Activated naive CD8-positive, alpha-beta T cell treated with anti-CD3 and anti-CD28 coated beads, Interleukin-2, amount 10 ng/mL, durations not matched to agents 7 days and 5 days (primary cell): Measurements from ENCODE around the gene EMID1. TPM values are rescaled to one million over a fixed set of nuclear protein-coding genes. Genes with fewer than 3 reads are reported as not detected.

ENCODE experiments used
- ATAC-seq: fragments of 150-1000 bp; cut with Tn5 transposase; one replicate; pipeline ENCODE4 v1.10.0; 2021; ENCODE audit warnings: low read depth, moderate library complexity
- POLR2A ChIA-PET: fragments of 350-600 bp; sonication (Branson Sonifier 250); formaldehyde crosslinking; loops from one replicate; lab custom pipeline; 2021; ENCODE audit warnings: antibody characterized with exemption; lab: Charles Lee
- DNase-seq: peaks from one replicate; pipeline ENCODE4 v3.0.0; 2021
- H3K27ac Mint-ChIP-seq: one replicate; pipeline ENCODE4 v1.8.0; 2022; ENCODE audit warnings: mild to moderate bottlenecking, mixed read lengths
- H3K27me3 Mint-ChIP-seq: one replicate; pipeline ENCODE4 v1.8.0; 2022; ENCODE audit warnings: mild to moderate bottlenecking, moderate library complexity, mixed read lengths
- H3K36me3 Mint-ChIP-seq: one replicate; pipeline ENCODE4 v1.8.0; 2021; ENCODE audit warnings: mild to moderate bottlenecking, mixed read lengths
- H3K4me1 Mint-ChIP-seq: one replicate; pipeline ENCODE4 v1.8.0; 2021; ENCODE audit warnings: mixed read lengths
- H3K4me3 Mint-ChIP-seq: one replicate; pipeline ENCODE4 v1.8.0; 2022; ENCODE audit warnings: mild to moderate bottlenecking, moderate library complexity, mixed read lengths
- H3K9me3 Mint-ChIP-seq: one replicate; pipeline ENCODE4 v1.8.0; 2021; ENCODE audit warnings: mixed read lengths
- total RNA-seq, 2 experiments: library from RNA; stranded (reverse); gene quantifications; one replicate each; pipeline ENCODE4 v1.2.3, GENCODE V29; 2021

The EMID1 gene
- total RNA-seq, 2 experiments from 2014 or later = not detected

DNA sequence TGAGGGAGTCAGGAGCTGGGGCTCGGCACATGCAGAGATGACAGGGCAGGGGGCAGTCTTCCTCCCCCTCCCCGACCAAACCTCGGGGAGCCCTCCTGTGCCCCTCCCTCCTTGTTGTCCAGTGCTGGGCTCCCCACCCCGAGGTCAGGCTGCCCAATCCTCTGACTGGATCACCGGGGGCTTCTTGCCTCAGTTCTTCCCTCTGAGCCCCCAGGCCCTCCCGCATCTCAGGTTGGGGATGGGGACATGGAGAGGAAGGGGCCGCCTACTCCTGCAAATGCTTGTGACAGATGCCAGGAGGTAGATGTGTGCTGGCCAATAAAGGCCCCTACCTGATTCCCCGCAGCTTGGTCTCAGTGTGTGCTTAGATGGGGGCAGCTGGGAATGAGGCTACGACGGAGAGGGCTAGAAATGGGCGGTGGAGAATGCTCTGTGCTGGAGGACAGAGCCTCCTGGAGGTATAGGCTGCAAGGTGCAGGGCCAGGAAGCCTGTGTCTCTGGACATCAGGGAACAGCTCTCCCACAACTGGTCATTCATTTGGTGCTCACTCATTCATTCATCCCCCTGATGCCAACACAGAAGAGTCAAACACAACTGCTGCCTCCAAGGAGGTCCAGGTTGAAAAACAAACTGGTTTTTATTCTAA, 53.7 kb downstream of the EMID1 start:
- Mint-ChIP-seq H3K36me3 (no peaks in the 10 kb centered on the region), H3K27ac (no peak overlapping the region), H3K4me1 (peaks cover 8% of the 10 kb centered on the region), H3K4me3 (no peak overlapping the region), H3K9me3 (no peaks in the 10 kb centered on the region), H3K27me3 (no peaks in the 10 kb centered on the region)
- ATAC-seq (no peak), DNase-seq (no peak)
- POLR2A ChIA-PET = no interaction called here

DNA sequence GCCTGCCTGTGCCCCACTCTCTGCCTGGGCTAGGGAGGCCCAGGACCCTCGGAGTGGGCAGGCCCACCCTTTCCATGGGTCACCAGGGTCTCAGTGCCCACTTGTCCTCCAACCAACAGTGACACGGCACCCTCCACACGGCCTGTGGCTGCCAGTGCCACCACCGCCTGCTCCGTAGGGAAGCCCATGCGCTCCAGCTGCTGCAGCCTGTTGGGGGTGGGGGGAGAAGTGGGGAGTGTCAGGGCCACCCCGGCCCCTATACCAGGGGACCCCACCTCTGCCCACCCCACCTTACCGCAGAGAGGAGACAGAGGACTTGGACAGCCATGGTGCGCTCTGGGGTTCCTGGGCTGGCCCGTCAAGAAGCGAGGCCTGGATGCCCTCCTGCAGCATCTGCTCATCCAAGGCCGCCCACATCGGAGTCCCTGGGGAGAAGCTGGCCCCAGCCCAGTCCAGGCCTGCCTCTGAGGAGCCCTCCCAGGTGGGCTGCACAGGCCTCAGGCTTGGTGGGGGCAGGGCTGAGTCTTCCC, 54.4 kb downstream of the EMID1 start:
- Mint-ChIP-seq H3K27ac (no peak overlapping the region), H3K27me3 (no peaks in the 10 kb centered on the region), H3K4me3 (no peak overlapping the region), H3K36me3 (no peaks in the 10 kb centered on the region), H3K4me1 (peaks cover 4% of the 10 kb centered on the region), H3K9me3 (no peaks in the 10 kb centered on the region)
- no peak for DNase-seq
- POLR2A ChIA-PET = no interaction called here
- no peak for ATAC-seq

DNA sequence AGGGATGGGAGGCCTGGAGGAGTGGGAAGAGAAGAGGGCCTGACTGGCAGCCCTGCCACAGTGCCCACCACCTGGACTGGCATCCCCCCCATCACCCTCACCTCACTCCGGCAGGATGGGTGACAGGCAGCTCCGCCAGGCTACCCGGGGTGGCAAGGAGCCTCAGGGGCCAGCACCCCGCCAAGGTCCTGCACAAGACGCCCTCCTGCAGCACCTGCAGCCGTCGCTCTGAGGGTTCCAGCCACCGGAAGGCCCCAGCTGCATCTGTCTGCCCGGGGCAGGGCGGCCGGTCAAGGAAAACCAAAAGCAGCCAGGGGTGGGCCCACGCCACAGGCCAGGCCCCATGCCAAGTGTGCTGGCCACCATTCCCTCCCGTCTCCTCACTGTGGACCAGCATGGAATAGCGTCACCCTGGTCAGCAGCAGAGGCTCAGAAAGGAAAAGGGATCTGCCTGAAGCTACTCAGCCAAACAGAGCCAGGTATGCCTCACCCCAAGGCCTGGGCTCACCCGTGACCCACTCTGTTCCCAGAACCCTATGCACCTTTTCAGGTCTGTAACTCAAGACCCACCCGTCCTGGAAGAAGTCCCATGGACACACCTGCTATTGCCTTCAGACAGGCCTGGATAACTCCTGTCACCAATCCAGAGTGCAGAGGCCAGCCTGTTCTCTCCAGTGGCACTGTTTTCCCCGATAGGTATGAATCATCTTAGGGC, 55.1 kb downstream of the EMID1 start:
- ATAC-seq (no peak), DNase-seq (no peak)
- POLR2A ChIA-PET = no interaction called here
- no peaks in the 10 kb centered on the region for H3K27me3 Mint-ChIP-seq
- no peaks in the 10 kb centered on the region for H3K9me3 Mint-ChIP-seq
- H3K4me3 Mint-ChIP-seq = no peak overlapping the region
- peaks cover 4% of the 10 kb centered on the region for H3K4me1 Mint-ChIP-seq
- no peak overlapping the region for H3K27ac Mint-ChIP-seq
- no peaks in the 10 kb centered on the region for H3K36me3 Mint-ChIP-seq

DNA sequence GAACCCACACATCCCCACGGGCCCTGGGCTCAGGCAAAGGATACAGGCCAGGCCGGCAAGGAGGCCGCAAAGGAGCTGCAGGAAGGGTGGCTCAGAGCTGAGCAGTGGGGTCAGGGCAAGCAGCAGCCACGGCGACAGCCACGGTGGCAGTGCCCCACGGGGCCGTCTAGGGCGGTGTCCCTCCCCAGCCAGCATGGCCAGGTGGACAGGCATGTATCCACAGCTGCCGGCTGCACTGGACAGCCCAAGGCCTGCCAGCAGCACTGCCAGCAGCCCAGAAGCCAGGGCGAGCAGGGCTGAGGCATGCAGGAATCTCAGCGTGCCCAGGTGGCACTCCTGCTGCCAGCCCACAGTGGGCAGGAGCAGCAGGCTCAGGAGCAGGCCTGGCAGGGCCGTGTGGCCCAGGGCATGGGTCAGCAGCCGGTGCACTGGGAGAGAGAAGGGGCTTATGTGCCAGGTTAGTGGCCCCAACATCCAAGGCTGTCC, 58.1 kb downstream of the EMID1 start:
- H3K4me3 Mint-ChIP-seq = no peak overlapping the region
- peaks cover 11% of the 10 kb centered on the region for H3K4me1 Mint-ChIP-seq
- no peaks in the 10 kb centered on the region for H3K9me3 Mint-ChIP-seq
- no peaks in the 10 kb centered on the region for H3K27me3 Mint-ChIP-seq
- H3K27ac Mint-ChIP-seq = no peak overlapping the region
- POLR2A ChIA-PET = no interaction called here
- peaks cover 5% of the 10 kb centered on the region for H3K36me3 Mint-ChIP-seq
- ATAC-seq = no peak
- DNase-seq = no peak

DNA sequence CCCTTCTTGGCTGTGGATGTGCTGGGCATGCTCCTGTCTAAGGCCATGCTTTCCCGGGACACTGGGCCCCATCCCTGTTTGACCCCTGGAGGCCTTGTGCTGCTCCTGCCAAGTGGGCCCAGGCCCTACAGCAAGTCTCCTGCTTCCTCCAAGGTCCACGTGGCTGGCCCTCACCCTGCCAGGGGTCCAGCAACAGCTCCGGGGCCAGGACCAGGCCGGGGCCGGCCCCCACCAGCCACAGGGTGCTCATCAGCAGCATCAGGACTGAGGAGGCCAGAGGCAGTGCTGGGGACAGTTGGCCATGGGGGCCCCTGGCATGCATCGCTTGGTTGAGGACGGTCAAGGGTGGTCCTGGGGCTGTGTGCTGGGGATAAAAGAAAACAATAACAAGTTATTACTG, 59.6 kb downstream of the EMID1 start:
- Mint-ChIP-seq H3K36me3 (peaks cover 16% of the 10 kb centered on the region), H3K4me1 (peaks cover 18% of the 10 kb centered on the region), H3K27me3 (no peaks in the 10 kb centered on the region), H3K4me3 (no peak overlapping the region), H3K9me3 (no peaks in the 10 kb centered on the region), H3K27ac (no peak overlapping the region)
- POLR2A ChIA-PET = interaction anchor here (0.5 kb wide), 1 partner anchor 516 kb away, joined by 4 read pairs; no protein-coding TSS in a partner anchor
- ATAC-seq (no peak), DNase-seq (no peak)

DNA sequence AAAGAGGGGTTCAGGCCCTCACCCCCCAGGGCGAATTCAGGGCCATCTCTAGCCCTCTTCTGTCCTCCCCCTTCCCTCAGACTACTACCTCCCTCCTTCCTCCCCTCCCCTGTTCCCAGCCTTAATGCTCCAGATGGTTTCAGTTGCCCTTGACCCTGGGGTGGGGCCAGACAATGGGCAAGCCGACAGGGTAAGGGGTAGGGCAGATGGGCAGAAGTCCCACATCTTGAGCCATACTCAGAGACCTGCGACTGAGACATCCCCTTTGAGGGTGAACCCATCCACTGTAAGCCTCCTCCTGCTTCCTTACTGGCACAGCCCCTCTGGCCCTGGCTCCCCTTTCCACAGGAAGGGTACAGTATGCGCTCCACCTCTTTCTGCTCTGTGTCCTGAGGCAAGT, 60.2 kb downstream of the EMID1 start:
- DNase-seq = no peak
- POLR2A ChIA-PET = no interaction called here
- peaks cover 25% of the 10 kb centered on the region for H3K4me1 Mint-ChIP-seq
- H3K27me3 Mint-ChIP-seq = no peaks in the 10 kb centered on the region
- ATAC-seq = no peak
- peak overlapping the region; percentile 86 for H3K4me3 Mint-ChIP-seq
- H3K36me3 Mint-ChIP-seq = peaks cover 22% of the 10 kb centered on the region
- no peak overlapping the region for H3K27ac Mint-ChIP-seq
- H3K9me3 Mint-ChIP-seq = no peaks in the 10 kb centered on the region

DNA sequence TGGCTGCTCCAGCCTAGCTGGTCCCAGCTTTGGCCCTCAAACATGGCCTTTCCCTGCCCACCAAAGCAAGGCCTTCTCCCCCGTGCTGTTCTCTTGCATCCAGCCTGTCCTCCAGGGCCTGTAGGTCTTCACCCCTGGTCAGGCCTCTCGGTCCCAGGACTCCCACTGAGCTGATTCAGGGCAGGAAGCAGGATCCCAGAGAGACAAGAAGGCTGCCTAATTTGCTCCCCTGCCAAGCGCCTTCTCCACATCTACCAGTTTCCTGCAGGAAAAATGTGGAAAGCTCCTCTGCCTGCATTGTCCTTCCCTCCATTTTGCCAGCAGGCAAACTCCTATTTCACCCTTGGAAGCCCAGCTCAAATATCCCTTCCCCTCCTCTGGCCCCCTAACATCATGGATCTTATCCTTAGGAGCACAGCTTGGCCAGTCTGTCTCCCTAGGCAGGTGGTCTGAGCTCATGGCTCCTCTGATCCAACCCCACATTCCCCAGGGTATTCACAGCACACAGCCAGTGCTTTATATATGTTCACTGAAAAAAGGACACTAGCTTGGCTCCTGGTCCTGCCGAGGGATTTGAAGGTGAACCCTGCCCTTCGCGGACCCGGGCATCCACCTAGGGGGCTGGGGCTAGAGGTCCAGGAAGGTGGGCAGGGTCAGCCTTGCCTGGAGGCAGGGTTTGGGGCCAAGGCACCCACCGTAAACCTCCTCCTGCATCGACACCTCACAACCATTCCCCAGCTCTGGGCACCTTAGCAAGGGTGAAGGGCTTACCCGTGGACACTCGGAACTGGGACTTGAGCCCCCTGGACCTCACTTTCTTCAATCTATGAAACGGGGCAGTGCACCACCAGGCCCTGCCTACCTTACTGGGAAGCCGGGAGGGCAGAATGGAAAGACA, 61.1 kb downstream of the EMID1 start:
- POLR2A ChIA-PET = interaction anchor here (0.6 to 2.6 kb wide), 5 partner anchors 9 to 275 kb away, joined by 3 to 11 read pairs (median 6); partner anchors contain the start of gene KREMEN1
- ATAC-seq (no peak), DNase-seq (no peak)

DNA sequence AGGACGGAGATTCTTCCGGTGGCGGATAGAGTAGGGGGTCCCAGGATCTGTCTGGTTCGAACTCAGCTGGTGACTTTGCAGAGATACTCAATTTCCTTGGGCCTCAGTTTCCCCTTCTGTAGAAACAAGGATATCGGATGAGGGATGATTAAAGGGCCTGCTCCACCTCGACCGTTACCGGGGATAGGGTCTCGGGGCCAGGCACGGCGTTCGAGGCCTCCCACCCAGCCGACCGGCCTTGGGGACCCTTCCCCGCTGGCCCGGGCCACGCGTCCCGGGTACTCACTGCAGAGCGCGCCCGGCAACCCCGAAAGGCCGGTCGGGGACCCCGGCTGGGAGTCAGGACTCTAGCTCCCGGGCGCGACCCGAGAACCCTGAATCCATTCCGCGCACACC, 61.8 kb downstream of the EMID1 start:
- no peak for ATAC-seq
- Mint-ChIP-seq H3K4me3 (peak overlapping the region; percentile 86), H3K27me3 (no peaks in the 10 kb centered on the region), H3K27ac (peak overlapping the region; percentile 95), H3K4me1 (peaks cover 35% of the 10 kb centered on the region), H3K9me3 (no peaks in the 10 kb centered on the region), H3K36me3 (peaks cover 29% of the 10 kb centered on the region)
- no peak for DNase-seq
- POLR2A ChIA-PET = interaction anchor here (0.6 to 2.6 kb wide), 6 partner anchors 11 to 286 kb away, joined by 3 to 11 read pairs (median 6); partner anchors contain the start of genes GAS2L1 and KREMEN1

More for the DNA sequence above, 61.1 kb downstream of the EMID1 start:
- H3K4me1 Mint-ChIP-seq = peaks cover 30% of the 10 kb centered on the region
- peaks cover 25% of the 10 kb centered on the region for H3K36me3 Mint-ChIP-seq
- H3K4me3 Mint-ChIP-seq = peak overlapping the region; percentile 86
- H3K27ac Mint-ChIP-seq = peak overlapping the region; percentile 95
- no peaks in the 10 kb centered on the region for H3K27me3 Mint-ChIP-seq
- H3K9me3 Mint-ChIP-seq = no peaks in the 10 kb centered on the region

DNA sequence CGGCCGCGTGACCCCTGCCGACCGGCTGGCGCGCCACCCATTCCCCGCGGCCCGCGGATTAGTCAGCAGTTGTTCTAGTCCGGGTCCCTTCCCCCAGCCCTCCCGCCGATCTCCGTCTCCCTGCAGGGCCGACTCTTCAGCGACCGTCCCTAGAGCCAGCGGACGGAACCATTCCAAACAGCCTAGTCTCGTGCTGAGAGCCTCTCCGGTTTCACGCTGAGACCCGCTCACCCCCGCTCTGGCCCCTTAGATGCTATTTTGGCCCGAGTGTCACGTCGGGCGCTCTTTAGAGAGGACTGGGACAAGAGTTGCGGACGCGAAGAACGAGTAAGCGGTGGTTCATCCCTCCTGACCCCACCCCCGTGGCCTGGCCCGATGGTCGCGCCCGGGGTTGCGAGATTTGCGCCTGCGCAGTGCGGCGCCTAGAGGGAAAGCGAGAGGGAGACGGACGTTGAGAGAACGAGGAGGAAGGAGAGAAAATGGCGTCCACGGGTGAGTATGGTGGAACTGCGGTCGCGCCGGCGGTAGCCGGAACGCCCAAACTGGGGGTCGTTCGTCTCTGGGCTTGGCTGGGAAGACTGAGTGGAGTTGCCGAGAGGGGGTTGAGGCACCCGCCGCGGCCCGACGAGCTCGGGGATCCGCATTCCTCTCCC, 62.3 kb downstream of the EMID1 start, which contains the start of the genes EWSR1 and RHBDD3:
TSS of gene EWSR1 (plus strand) at position 411 of the 653 bp plus-strand sequence. CDS start at position 480, 69 bp downstream.
TSS of gene RHBDD3 (minus strand) at position 124 of the 653 bp plus-strand sequence. CDS start 2,355 bp downstream, outside the sequence.
- Mint-ChIP-seq H3K4me1 (peaks cover 35% of the 10 kb centered on the region), H3K36me3 (peaks cover 35% of the 10 kb centered on the region), H3K27ac (peak within 1 kb of the TSS; percentile 95)

DNA sequence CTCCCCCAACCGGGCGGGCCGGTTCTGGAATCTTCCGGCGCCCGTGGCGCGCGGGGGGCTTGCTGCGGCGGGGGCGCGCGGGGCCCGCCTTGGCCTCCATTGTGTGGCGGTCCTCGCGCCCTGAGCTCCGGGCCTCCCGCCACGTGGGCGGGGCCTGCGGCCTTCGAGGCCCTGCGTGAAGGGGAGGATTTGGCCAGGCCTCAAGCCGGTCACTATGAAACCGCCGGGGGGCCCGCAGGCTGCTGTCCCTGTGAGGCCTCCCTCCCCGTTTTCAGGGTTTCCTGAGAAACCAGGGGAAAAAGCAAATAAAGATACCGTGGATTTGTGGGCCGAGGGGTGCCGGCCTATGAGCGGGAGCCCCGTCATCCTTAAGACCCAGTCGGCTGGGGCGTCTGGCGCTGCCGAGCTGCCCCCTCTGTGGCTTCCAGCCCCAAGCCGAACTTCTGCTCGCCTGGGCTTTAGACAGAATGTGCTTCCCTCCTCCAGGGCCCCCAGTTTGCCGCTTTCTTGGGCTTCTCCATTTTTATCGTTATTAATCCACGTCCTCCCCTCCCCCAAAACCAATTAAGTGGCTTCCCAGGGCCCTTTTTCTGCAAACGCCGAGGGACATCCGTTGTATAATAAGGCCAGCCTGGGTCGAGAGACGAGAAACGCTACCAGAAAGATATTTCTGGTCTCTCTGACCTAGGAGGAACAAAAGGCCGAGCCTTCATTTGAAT, 63.0 kb downstream of the EMID1 start:
- Mint-ChIP-seq H3K36me3 (peaks cover 41% of the 10 kb centered on the region), H3K27ac (peak overlapping the region; percentile 95), H3K9me3 (no peaks in the 10 kb centered on the region), H3K4me3 (peak overlapping the region; percentile 86), H3K4me1 (peaks cover 40% of the 10 kb centered on the region), H3K27me3 (no peaks in the 10 kb centered on the region)
- DNase-seq (no peak), ATAC-seq (peak; percentile 27)
- POLR2A ChIA-PET = interaction anchor here (0.6 to 2.6 kb wide), 5 partner anchors 35 to 503 kb away, joined by 3 to 11 read pairs (median 3); partner anchors contain the start of gene GAS2L1

More for the DNA sequence above, 62.3 kb downstream of the EMID1 start, which contains the start of the genes EWSR1 and RHBDD3:
- DNase-seq (peak; percentile 100), ATAC-seq (peak; percentile 89)
- no peaks in the 10 kb centered on the region for H3K9me3 Mint-ChIP-seq
- peak within 1 kb of the TSS; percentile 86 for H3K4me3 Mint-ChIP-seq
- H3K27me3 Mint-ChIP-seq = no peaks in the 10 kb centered on the region
- POLR2A ChIA-PET = interaction anchor here (0.6 to 2.6 kb wide), 7 partner anchors 36 to 502 kb away, joined by 3 to 11 read pairs (median 3); partner anchors contain the start of genes GAS2L1 and KREMEN1

DNA sequence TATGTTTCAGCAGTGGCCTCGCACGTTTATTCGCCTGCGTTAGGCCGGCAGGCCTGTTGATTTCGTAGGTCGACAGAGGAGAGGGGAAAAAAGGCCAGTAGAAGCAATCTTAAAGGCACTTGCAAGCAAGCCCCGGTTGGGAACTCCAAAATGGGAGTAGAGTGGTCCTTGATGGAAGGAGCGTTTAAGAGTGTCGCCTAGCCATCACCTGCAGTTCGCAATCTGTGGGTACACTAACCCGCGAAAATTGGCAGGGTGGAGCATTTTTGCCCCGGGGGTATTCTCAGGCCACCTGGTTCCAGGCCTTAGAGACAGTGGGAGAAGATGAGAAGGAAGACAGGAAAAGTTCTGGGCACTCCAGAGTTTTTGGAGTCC, 63.5 kb downstream of the EMID1 start:
- H3K9me3 Mint-ChIP-seq = no peaks in the 10 kb centered on the region
- peaks cover 44% of the 10 kb centered on the region for H3K36me3 Mint-ChIP-seq
- H3K4me1 Mint-ChIP-seq = peaks cover 42% of the 10 kb centered on the region
- no peak for DNase-seq
- no peaks in the 10 kb centered on the region for H3K27me3 Mint-ChIP-seq
- ATAC-seq = no peak
- H3K4me3 Mint-ChIP-seq = peak overlapping the region; percentile 86
- POLR2A ChIA-PET = interaction anchor here (2.6 kb wide), 1 partner anchor 35 kb away, joined by 11 read pairs; no protein-coding TSS in a partner anchor
- peak overlapping the region; percentile 93 for H3K27ac Mint-ChIP-seq
